SK-N-MC (cell line): ENCODE data around the gene SMURF2.

ENCODE experiments used
- EZH2 ChIP-seq: fragments of 200-600 bp; sonication (generic); IDR thresholded peaks from one replicate; pipeline ENCODE4 v1.6.1; 2017; ENCODE audit warnings: antibody characterized with exemption
- POLR2AphosphoS5 ChIP-seq: IDR thresholded peaks from 2 replicates; pipeline ENCODE4 v1.6.1; 2012; ENCODE audit warnings: mild to moderate bottlenecking, low read depth, low read length, borderline replicate concordance

DNA sequence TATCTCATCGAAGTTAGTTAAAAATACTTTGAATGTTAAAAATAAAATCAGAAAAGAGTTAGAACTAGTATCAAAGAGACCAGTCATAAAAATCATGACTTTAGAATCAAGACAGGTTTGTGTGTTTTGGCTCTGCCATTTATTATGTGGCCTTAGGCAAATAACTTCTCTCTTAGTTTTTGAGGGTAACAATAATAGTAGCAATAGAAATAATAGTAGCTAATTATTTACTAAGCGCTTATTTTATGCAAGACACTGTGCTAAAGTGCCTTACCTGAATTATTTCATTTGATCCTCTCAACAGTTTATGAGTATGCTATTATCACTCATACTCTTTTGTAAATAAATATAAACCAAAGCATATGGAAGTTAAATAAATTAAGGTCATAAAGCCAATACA lies 77.0 kb downstream of the SMURF2 start:
- no peak for TF ChIP-seq EZH2
- TF ChIP-seq POLR2AphosphoS5 = no peak
